Right lobe of liver (tissue), 6 donors: ENCODE results near the gene CCDC66. TPM values are rescaled to one million over a fixed set of nuclear protein-coding genes. Genes with fewer than 3 reads are reported as not detected.
A peak's percentile ranks its signal among the peaks of the same experiment; 100 is the strongest.

Experiments used
- ATAC-seq, 4 donors: fragments of 200-7000 bp; cut with Tn5 transposase; one replicate each; pipeline ENCODE4 v1.9.1; 2020; ENCODE audit warnings: mild to moderate bottlenecking in 4 of 4, moderate library complexity in 4 of 4
- DNase-seq, 3 donors: peaks; one replicate each; pipeline ENCODE4 v3.0.0-alpha.2; 2020
- H3K27ac ChIP-seq, 3 donors: fragments of 200-600 bp; one replicate each; pipeline ENCODE4 v1.8.0; 2022
- H3K27me3 ChIP-seq, 2 donors: fragments of 200-600 bp; one replicate each; pipeline ENCODE4 v1.8.0; 2022
- H3K36me3 ChIP-seq, 4 donors: fragments of 200-600 bp; sonication (generic) in 1 of 4; one replicate each; pipeline versions ENCODE4 v1.5.1 to v1.8.0; 2017 to 2022; ENCODE audit warnings: control low read depth in 1 of 4
- H3K4me1 ChIP-seq, 4 donors: fragments of 200-600 bp; sonication (generic) in 1 of 4; one replicate each; pipeline versions ENCODE4 v1.5.1 to v1.8.0; 2017 to 2022; ENCODE audit warnings: control low read depth in 1 of 4
- H3K4me3 ChIP-seq, 3 donors: fragments of 200-600 bp; one replicate each; pipeline ENCODE4 v1.8.0; 2022
- H3K9me3 ChIP-seq, 4 donors: fragments of 200-600 bp; sonication (generic) in 1 of 4; one replicate each; pipeline versions ENCODE4 v1.5.1 to v1.8.0; 2017 to 2022; ENCODE audit warnings: control low read depth in 1 of 4
- POLR2A ChIP-seq: fragments of 450-650 bp; IDR thresholded peaks from one replicate; pipeline ENCODE4 v1.6.1; 2017; ENCODE audit warnings: antibody characterized with exemption, mild to moderate bottlenecking
- WGBS: methylation state at CpG from one replicate; pipeline ENCODE4 v1.1.6; 2018; ENCODE audit warnings: low coverage, low lambda C conversion rate; ENCODE audit not compliant: insufficient coverage; ENCODE audit errors: missing lambda C conversion rate; 5-methylcytosine and 5-hydroxymethylcytosine counted together
- intact Hi-C, 2 donors: fragments of 100-400 bp; cut with DNase I; formaldehyde crosslinking; loops; one replicate each; pipeline versions ENCODE4 v1.11.2 to v1.14.1; 2022
- long read RNA-seq: library from polyadenylated mRNA; unstranded; transcript quantifications from one replicate; pipeline ENCODE4 v2.0.0, GENCODE V29; 2019
- total RNA-seq, 6 experiments: library from RNA; depleted of rRNA in 2 of 6; stranded (reverse); fragments of >200 nt in 2 of 6; fragmentation: NEBNext Ultra II Directional in 3 of 6; extraction: Animal tissue kit (Norgen Biotek cat#: 25700) in 3 of 6; gene quantifications; one replicate each; pipeline versions ENCODE4 v1.1.0 to v1.2.4, GENCODE V29; 2016 to 2023
- TF ChIP-seq, protein P1 (sequence below), 4 donors: fragments of 200-600 bp in 3 of 4; fragments of 450-650 bp in 1 of 4; IDR thresholded peaks; one replicate each; pipeline versions ENCODE4 v1.5.1 to v1.8.0; 2016 to 2022; ENCODE audit warnings: antibody characterized with exemption in 4 of 4, mild to moderate bottlenecking in 2 of 4
- donor health status: DM: no; HTN: yes; CAD: no.
- donor health status: DM: no; HTN: no; CAD: no.
- donor health status: DM: no; HTN: no; CAD: no.
- donor health status: DM: no; HTN: yes; CAD: no.
- donor health status: DM: no; HTN: yes; CAD: no.

Gene CCDC66
- total RNA-seq = 1 to 10 TPM; 4.5 to 9.0 (median 6.9) TPM
- long read RNA-seq, partial matches to known transcripts = 1 of 2 reads
- long read RNA-seq, other reads (novel, unspliced or antisense) = 1 of 2 reads

GRCh38 chr3:56556908-56557830, at the start of gene CCDC66:
CCDC66 (plus strand) TSS chr3:56557175; CDS start chr3:56557243, 68 bp downstream.
- DNase-seq (peak; percentile 95 to 96 (median 96)), ATAC-seq (peak; percentile 99 to 100 (median 100))
- Histone ChIP-seq H3K9me3 (no peaks in the 10 kb centered on the region), H3K27ac (peak within 1 kb of the TSS; percentile 16 to 63 (median 41)), H3K36me3 (peaks cover 0 to 12% (median 0%) of the 10 kb centered on the region in 4 donors), H3K27me3 (no peaks in the 10 kb centered on the region), H3K4me3 (peak within 1 kb of the TSS; percentile 53 to 79 (median 65)), H3K4me1 (peaks cover 0 to 11% (median 0%) of the 10 kb centered on the region in 4 donors)
- under 1% methylated on average over 36 of the region's 54 CpGs for WGBS
- TF ChIP-seq, protein P1, sequence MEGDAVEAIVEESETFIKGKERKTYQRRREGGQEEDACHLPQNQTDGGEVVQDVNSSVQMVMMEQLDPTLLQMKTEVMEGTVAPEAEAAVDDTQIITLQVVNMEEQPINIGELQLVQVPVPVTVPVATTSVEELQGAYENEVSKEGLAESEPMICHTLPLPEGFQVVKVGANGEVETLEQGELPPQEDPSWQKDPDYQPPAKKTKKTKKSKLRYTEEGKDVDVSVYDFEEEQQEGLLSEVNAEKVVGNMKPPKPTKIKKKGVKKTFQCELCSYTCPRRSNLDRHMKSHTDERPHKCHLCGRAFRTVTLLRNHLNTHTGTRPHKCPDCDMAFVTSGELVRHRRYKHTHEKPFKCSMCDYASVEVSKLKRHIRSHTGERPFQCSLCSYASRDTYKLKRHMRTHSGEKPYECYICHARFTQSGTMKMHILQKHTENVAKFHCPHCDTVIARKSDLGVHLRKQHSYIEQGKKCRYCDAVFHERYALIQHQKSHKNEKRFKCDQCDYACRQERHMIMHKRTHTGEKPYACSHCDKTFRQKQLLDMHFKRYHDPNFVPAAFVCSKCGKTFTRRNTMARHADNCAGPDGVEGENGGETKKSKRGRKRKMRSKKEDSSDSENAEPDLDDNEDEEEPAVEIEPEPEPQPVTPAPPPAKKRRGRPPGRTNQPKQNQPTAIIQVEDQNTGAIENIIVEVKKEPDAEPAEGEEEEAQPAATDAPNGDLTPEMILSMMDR (IDR thresholded peaks at IDR 0.05) = peak; percentile 41 to 57 (median 52)
- peak; percentile 84 for TF ChIP-seq POLR2A
- intact Hi-C loops = no loop called here

DNA sequence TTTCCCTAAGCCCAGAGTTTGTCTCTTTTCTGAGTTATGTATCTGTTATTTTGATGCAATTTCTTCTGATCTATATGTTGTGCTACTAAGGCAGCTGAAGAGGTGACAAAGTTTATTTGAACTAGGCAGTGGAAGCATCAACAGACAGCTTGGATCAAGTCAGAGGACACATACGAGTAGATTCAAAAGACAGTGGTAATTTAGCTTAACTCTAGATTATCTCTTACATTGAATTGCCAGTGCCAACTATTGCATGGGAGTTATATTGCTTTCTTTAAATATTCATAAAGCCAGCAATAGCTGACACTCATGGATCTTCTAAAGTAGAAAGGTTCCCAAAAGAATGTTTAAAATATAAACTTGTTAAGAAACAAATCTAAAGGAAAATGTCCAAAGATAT, 37.3 kb upstream of the CCDC66 start:
- 31% methylated on average over 1 of the region's 1 CpG for WGBS
- no peak overlapping the region for H3K4me3 ChIP-seq
- no peak overlapping the region for H3K27ac ChIP-seq
- intact Hi-C loops = no loop called here
- no peaks in the 10 kb centered on the region for H3K36me3 ChIP-seq
- H3K4me1 ChIP-seq = no peaks in the 10 kb centered on the region
- ATAC-seq (no peak), DNase-seq (no peak)
- H3K9me3 ChIP-seq = no peaks in the 10 kb centered on the region
- TF ChIP-seq POLR2A = no peak
- TF ChIP-seq, protein P1 (IDR thresholded peaks at IDR 0.05) = no peak
- no peaks in the 10 kb centered on the region for H3K27me3 ChIP-seq

GRCh38 chr3:56522374-56522773, 34.6 kb upstream of the CCDC66 start:
- no peak overlapping the region for H3K4me3 ChIP-seq
- H3K27me3 ChIP-seq = no peaks in the 10 kb centered on the region
- ATAC-seq = no peak
- 41% methylated on average over 6 of the region's 7 CpGs for WGBS
- TF ChIP-seq, protein P1 (IDR thresholded peaks at IDR 0.05) = no peak
- TF ChIP-seq POLR2A = no peak
- H3K36me3 ChIP-seq = no peaks in the 10 kb centered on the region
- intact Hi-C loops = no loop called here
- H3K4me1 ChIP-seq = no peaks in the 10 kb centered on the region
- H3K9me3 ChIP-seq = no peaks in the 10 kb centered on the region
- DNase-seq = no peak
- H3K27ac ChIP-seq = no peak overlapping the region

GRCh38 chr3:56525291-56525690, 31.7 kb upstream of the CCDC66 start:
- no peaks in the 10 kb centered on the region for H3K4me1 ChIP-seq
- intact Hi-C loops = no loop called here
- no peak for TF ChIP-seq POLR2A
- TF ChIP-seq, protein P1 (IDR thresholded peaks at IDR 0.05) = no peak
- WGBS = 17% methylated on average over 1 of the region's 1 CpG
- H3K27ac ChIP-seq = no peak overlapping the region
- ATAC-seq (no peak), DNase-seq (no peak)
- no peaks in the 10 kb centered on the region for H3K36me3 ChIP-seq
- no peaks in the 10 kb centered on the region for H3K9me3 ChIP-seq
- H3K4me3 ChIP-seq = no peak overlapping the region
- no peaks in the 10 kb centered on the region for H3K27me3 ChIP-seq
